ENCODE results near the gene PLCH1. TPM values are rescaled to one million over a fixed set of nuclear protein-coding genes. Genes with fewer than 3 reads are reported as not detected.

PLCH1 gene, protein sequence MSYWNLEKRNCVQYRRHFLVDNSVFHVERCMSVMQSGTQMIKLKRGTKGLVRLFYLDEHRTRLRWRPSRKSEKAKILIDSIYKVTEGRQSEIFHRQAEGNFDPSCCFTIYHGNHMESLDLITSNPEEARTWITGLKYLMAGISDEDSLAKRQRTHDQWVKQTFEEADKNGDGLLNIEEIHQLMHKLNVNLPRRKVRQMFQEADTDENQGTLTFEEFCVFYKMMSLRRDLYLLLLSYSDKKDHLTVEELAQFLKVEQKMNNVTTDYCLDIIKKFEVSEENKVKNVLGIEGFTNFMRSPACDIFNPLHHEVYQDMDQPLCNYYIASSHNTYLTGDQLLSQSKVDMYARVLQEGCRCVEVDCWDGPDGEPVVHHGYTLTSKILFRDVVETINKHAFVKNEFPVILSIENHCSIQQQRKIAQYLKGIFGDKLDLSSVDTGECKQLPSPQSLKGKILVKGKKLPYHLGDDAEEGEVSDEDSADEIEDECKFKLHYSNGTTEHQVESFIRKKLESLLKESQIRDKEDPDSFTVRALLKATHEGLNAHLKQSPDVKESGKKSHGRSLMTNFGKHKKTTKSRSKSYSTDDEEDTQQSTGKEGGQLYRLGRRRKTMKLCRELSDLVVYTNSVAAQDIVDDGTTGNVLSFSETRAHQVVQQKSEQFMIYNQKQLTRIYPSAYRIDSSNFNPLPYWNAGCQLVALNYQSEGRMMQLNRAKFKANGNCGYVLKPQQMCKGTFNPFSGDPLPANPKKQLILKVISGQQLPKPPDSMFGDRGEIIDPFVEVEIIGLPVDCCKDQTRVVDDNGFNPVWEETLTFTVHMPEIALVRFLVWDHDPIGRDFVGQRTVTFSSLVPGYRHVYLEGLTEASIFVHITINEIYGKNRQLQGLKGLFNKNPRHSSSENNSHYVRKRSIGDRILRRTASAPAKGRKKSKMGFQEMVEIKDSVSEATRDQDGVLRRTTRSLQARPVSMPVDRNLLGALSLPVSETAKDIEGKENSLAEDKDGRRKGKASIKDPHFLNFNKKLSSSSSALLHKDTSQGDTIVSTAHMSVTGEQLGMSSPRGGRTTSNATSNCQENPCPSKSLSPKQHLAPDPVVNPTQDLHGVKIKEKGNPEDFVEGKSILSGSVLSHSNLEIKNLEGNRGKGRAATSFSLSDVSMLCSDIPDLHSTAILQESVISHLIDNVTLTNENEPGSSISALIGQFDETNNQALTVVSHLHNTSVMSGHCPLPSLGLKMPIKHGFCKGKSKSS (N-terminal part only)
- total RNA-seq (ENCODE audit: unreplicated experiment): 1.1 TPM
- long read RNA-seq: 0 reads

- DNase-seq: peak; percentile 86
- H3K4me1 Mint-ChIP-seq (ENCODE audit: low read depth, unreplicated experiment): peaks cover 6% of the 10 kb centered on the region
- H3K36me3 Mint-ChIP-seq (ENCODE audit: unreplicated experiment): no peaks in the 10 kb centered on the region
- no peak within 1 kb of the TSS for H3K27ac Mint-ChIP-seq (ENCODE audit: unreplicated experiment)
- peak within 1 kb of the TSS; percentile 97 for H3K4me3 Mint-ChIP-seq (ENCODE audit: unreplicated experiment)
- no peaks in the 10 kb centered on the region for H3K9me3 Mint-ChIP-seq (ENCODE audit: unreplicated experiment)
- TF ChIP-seq, protein P1, sequence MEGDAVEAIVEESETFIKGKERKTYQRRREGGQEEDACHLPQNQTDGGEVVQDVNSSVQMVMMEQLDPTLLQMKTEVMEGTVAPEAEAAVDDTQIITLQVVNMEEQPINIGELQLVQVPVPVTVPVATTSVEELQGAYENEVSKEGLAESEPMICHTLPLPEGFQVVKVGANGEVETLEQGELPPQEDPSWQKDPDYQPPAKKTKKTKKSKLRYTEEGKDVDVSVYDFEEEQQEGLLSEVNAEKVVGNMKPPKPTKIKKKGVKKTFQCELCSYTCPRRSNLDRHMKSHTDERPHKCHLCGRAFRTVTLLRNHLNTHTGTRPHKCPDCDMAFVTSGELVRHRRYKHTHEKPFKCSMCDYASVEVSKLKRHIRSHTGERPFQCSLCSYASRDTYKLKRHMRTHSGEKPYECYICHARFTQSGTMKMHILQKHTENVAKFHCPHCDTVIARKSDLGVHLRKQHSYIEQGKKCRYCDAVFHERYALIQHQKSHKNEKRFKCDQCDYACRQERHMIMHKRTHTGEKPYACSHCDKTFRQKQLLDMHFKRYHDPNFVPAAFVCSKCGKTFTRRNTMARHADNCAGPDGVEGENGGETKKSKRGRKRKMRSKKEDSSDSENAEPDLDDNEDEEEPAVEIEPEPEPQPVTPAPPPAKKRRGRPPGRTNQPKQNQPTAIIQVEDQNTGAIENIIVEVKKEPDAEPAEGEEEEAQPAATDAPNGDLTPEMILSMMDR (IDR thresholded peaks at IDR 0.05; ENCODE audit: partially characterized antibody, unreplicated experiment): no peak
- no peaks in the 10 kb centered on the region for H3K27me3 Mint-ChIP-seq (ENCODE audit: unreplicated experiment)
Observed at GRCh38 chr3:155744626-155745324, at the start of gene PLCH1. Gene PLCH1 (minus strand): TSS chr3:155745071. CDS start chr3:155704224, 40,847 bp downstream.

DNA sequence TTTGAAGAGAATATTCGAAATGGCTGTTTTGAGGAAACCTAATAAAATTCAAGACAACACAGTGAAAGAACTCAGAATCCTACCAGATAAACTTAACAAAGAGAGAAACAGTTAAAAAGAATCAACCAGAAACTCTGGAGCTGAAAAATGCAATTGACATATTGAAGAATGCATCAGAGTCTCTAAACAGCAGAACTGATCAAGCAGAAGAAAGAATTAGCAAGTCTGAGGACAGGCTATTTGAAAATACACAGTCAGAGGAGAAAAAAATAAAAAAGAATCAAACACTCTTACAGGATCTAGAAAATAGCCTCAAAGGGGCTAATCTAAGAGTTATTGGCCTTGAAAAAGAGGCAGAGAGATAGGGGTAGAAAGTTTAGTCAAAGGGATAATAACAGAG lies 47.7 kb upstream of the PLCH1 start:
- Mint-ChIP-seq H3K4me1 (ENCODE audit: low read depth, unreplicated experiment) (peaks cover 2% of the 10 kb centered on the region), H3K4me3 (ENCODE audit: unreplicated experiment) (no peak overlapping the region), H3K27me3 (ENCODE audit: unreplicated experiment) (no peaks in the 10 kb centered on the region), H3K9me3 (ENCODE audit: unreplicated experiment) (peaks cover 4% of the 10 kb centered on the region), H3K27ac (ENCODE audit: unreplicated experiment) (no peak overlapping the region), H3K36me3 (ENCODE audit: unreplicated experiment) (peaks cover 16% of the 10 kb centered on the region)
- TF ChIP-seq, protein P1 (IDR thresholded peaks at IDR 0.05; ENCODE audit: partially characterized antibody, unreplicated experiment): no peak
- no peak for DNase-seq

GRCh38 chr3:155791190-155791589 lies 46.3 kb upstream of the PLCH1 start:
- TF ChIP-seq, protein P1 (IDR thresholded peaks at IDR 0.05; ENCODE audit: partially characterized antibody, unreplicated experiment): no peak
- DNase-seq: no peak
- Mint-ChIP-seq H3K27me3 (ENCODE audit: unreplicated experiment) (peaks cover 2% of the 10 kb centered on the region), H3K27ac (ENCODE audit: unreplicated experiment) (no peak overlapping the region), H3K4me3 (ENCODE audit: unreplicated experiment) (no peak overlapping the region), H3K36me3 (ENCODE audit: unreplicated experiment) (peaks cover 16% of the 10 kb centered on the region), H3K4me1 (ENCODE audit: low read depth, unreplicated experiment) (peaks cover 2% of the 10 kb centered on the region), H3K9me3 (ENCODE audit: unreplicated experiment) (peaks cover 4% of the 10 kb centered on the region)

- peaks cover 2% of the 10 kb centered on the region for H3K27me3 Mint-ChIP-seq (ENCODE audit: unreplicated experiment)
- peak overlapping the region; percentile 17 for H3K27ac Mint-ChIP-seq (ENCODE audit: unreplicated experiment)
- peak; percentile 22 for DNase-seq
- no peak overlapping the region for H3K4me3 Mint-ChIP-seq (ENCODE audit: unreplicated experiment)
- H3K36me3 Mint-ChIP-seq (ENCODE audit: unreplicated experiment): peaks cover 16% of the 10 kb centered on the region
- H3K4me1 Mint-ChIP-seq (ENCODE audit: low read depth, unreplicated experiment): peaks cover 2% of the 10 kb centered on the region
- H3K9me3 Mint-ChIP-seq (ENCODE audit: unreplicated experiment): peaks cover 6% of the 10 kb centered on the region
- TF ChIP-seq, protein P1 (IDR thresholded peaks at IDR 0.05; ENCODE audit: partially characterized antibody, unreplicated experiment): no peak
Observed at GRCh38 chr3:155790272-155790925, 45.5 kb upstream of the PLCH1 start.
